Heart left ventricle (tissue), 13 donors: Measurements from ENCODE around the gene PNMA5.

ENCODE experiments used
- POLR2A ChIP-seq, 2 donors: fragments of 450-650 bp; IDR thresholded peaks; one replicate each; pipeline ENCODE4 v1.6.1; 2017; ENCODE audit warnings: antibody characterized with exemption in 2 of 2, mild to moderate bottlenecking in 2 of 2, moderate library complexity in 2 of 2
- TF ChIP-seq, protein P1 (sequence below), 12 donors: fragments of 200-600 bp; sonication (generic) in 4 of 12; IDR thresholded peaks; one replicate each; pipeline versions ENCODE4 v1.5.0 to v1.8.0; 2018 to 2022; ENCODE audit warnings: antibody characterized with exemption in 12 of 12, mild to moderate bottlenecking in 5 of 12
- donor health status: ischemic (EF 13 %, LVEDD 7.1; RV severe dilation, severe dysfunction).
- donor health status: DM: no; HTN: yes; CAD: no.
- donor health status: DM: no; HTN: no; CAD: no.
- donor health status: ischemic (EF 25% LVEDD 6.9; RV normal size, moderate dysfunction).
- donor health status: ischemic (EF 25% LVEDD 5.7; RV mildly dilated, moderate dysfunction).
- donor health status: ischemic (EF 35%, LVEDD 5.7; RV mildly dilated, moderate dysfunction).
- donor health status: nonischemic (EF 11% LVEDD 7.7; RV severe dilation, severe dysfunction).
- donor health status: DM: yes; HTN: yes; CAD: no.
- donor health status: PGD.
- donor health status: ischemic (EF 29% LVEDD 5.4; RV normal size, mild dysfunction).
- donor health status: nonischemic (EF 23%, LVEDD 6.1; RV moderate dilation, normal function).

DNA sequence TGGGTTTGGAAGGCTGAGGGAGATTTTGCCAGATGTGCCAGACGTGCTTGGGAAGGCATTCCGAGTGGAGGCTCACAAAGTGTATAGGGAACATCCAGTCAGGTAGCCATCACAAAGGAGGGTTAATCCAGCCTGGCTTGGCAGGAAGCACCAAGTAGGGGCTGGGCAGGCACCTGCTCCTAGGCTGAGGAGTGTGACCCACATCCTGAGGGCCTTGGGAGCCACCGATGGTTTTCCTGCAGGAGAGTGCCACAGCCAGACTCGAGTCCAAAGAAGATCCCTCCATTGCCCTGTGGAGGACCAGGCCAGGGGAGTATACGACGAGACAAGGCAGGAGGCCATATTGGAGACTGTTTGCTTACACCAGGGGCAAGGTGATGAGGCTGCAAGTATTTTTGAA is 47.2 kb downstream of the PNMA5 start:
- TF ChIP-seq, protein P1, sequence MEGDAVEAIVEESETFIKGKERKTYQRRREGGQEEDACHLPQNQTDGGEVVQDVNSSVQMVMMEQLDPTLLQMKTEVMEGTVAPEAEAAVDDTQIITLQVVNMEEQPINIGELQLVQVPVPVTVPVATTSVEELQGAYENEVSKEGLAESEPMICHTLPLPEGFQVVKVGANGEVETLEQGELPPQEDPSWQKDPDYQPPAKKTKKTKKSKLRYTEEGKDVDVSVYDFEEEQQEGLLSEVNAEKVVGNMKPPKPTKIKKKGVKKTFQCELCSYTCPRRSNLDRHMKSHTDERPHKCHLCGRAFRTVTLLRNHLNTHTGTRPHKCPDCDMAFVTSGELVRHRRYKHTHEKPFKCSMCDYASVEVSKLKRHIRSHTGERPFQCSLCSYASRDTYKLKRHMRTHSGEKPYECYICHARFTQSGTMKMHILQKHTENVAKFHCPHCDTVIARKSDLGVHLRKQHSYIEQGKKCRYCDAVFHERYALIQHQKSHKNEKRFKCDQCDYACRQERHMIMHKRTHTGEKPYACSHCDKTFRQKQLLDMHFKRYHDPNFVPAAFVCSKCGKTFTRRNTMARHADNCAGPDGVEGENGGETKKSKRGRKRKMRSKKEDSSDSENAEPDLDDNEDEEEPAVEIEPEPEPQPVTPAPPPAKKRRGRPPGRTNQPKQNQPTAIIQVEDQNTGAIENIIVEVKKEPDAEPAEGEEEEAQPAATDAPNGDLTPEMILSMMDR (IDR thresholded peaks at IDR 0.05), result no peak
- no peak for TF ChIP-seq POLR2A (IDR thresholded peaks at IDR 0.05)
